GM18499 (cell line): ENCODE data around the gene THSD8.

Experiments
- ATAC-seq: cut with Tn5 transposase; IDR thresholded peaks from one replicate; pipeline ENCODE4 v1.9.1; 2021; ENCODE audit warnings: moderate number of reproducible peaks; ENCODE audit not compliant: insufficient read depth, unreplicated experiment

Gene THSD8

DNA sequence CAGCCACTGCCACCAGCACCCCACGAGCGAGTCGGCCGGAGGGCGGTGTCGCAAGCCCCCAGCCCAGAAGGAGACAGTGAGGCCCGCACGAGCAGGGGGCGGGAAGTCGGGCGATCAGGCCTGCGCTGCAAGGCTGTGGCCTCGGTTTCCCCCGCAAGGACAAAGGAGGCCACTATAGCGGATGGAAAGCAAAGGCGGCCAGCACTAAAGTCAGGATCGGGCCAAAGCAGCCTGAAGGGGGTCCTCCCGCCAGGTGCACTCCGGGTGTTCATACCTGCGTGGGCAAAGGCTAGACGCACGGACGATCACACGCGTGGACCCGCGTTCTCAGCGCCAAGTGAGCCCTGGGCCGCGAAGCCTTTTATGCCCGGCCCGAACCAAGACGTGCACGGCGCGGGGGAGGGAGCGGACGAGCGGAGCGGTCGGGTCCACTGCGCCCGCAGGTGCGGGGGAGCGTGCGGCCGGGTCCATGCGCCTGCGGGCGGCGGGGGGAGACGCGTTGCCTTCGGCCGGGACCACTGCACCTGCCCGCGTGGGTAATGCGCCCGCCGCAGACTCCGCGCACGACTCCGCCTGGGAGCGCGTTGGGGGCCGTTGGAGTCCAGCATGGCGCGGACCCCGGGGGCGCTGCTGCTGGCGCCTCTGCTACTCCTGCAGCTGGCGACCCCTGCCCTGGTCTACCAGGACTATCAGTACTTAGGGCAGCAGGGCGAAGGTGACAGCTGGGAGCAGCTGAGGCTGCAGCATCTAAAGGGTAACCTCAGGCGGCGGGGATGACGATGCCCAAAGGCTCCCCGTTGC lies at the start of gene THSD8, which contains the start of gene PRDX2:
Gene THSD8 (plus strand): TSS at position 604 of the 801 bp plus-strand sequence. CDS start 3 bp downstream, at position 607.
Gene PRDX2 (minus strand): TSS at position 335 of the 801 bp plus-strand sequence. CDS start 539 bp downstream, outside the sequence.
- no peak for ATAC-seq

DNA sequence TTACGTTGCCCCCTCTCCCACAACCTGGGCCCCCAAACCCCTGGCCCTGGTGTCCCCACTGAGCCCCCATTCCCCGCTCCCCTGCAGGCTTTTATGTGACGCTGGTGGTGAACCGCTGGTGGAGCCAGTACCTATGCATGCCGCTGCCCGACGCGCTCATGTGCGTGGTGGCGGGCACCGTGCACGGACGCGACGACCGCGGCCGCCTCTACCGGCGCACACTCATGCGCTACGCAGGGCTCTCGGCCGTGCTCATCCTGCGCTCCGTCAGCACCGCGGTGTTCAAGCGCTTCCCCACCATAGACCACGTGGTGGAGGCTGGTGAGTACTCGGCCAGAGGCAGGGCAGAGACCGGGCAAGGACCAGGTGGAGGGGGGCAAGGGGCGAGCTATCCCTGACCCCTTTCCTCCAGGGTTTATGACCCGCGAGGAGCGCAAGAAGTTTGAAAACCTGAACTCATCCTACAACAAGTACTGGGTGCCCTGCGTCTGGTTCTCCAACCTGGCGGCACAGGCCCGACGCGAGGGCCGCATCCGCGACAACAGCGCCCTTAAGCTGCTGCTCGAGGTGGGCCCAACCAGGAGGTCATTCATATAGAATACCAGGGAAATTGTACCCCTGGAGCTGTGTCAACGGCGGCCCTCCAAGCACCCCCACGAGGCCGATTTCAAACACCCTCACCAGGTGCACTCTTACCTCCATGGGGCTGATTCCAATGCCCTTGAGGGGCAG lies 47.2 kb upstream of the THSD8 start:
- ATAC-seq = no peak

DNA sequence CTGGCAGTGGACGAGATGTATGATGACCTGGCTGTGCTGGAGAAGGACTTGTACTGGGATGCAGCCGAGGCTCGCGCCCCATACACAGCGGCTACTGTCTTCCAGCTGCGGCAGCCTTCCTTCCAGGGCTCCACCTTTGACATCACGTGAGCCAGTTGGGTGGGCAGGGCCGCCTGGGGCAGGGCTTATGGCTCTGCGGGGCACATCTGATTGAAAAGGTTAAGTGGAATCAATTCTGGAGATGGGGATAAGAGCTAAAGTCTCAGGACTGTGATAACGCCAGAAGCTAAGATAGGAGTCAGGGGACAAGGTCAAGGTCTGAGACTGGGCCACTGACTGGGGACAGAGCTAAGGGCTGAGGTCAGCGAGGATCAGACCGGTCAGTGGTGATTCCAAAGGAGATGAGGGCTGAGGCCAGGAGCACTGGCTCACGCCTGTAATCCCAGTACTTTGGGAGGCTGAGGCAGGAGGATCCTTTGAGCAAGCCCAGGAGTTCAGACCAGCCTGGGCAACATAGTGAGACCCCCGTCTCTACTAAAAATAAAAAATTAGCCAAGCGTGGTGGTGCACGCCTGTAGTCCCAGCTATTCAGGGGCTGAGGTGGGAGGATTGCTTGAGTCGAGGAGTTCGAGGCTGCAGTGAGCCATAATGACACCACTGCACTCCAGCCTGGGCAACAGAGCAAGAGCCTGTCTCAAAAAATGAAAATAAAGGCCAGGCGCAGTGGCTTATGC lies 45.6 kb upstream of the THSD8 start:
- ATAC-seq = no peak

DNA sequence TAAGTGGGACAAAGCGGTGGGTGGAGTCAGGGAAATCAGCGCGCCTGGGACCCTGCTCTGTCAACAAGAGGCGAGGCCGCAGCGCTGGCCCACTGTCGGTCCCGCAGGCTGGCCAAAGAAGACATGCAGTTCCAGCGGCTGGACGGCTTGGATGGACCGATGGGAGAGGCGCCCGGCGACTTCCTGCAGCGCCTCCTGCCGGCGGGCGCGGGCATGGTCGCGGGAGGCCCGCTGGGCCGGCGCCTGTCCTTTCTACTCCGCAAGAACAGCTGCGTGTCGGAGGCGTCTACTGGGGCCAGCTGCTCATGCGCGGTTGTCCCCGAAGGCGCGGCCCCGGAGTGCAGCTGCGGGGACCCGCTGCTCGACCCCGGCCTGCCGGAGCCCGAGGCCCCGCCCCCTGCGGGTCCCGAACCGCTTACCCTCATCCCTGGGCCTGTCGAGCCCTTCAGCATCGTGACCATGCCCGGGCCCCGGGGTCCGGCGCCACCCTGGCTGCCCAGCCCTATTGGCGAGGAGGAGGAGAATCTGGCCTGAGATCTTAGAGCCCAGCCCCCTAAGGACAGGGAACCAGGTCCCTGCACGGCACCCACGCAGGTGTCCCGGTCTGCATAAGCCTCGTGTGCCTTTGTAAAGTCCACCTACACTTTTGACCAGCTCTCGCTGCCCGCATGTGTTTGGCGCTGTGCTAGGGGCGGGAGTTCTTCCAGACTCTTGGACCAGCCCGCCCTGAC lies 44.2 kb upstream of the THSD8 start:
- no peak for ATAC-seq

DNA sequence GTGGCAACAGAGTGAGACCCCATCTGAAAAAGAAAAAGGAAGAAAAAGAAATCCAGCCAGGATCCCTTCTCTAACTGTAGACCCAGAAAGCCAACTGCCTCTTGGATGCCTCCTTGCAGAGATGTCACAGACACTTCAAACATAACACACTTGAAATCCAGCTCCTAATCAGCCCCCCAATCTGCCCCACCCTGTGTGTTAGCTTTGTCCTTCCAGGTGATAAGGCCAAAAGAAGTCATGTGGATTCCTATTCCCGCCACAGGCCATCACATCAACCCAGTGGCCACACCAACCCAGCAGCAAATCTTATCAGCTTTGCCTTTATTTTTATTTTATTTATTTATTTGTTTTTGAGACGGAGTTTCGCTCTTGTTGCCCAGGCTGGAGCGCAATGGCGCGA lies 42.2 kb upstream of the THSD8 start:
- ATAC-seq = no peak

DNA sequence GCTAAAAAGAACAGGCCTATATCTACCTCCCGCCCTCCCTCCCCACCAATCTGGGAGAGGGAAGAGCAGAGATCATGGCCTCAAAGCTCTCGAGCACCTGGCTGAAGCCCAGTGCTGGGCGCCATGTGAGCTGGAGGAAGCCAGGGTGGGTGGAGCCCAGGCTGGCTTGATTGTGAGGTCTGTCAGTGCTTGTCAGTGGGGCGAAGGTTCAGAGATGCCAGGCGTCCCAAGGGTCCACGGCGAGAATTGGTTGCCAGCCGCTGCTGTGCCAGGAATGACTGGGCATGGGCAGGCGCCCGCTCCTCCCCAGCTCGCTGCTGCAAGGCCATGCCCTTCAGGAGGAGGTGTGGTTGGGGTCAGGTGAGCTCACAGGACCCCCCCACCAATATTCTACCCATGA lies 38.8 kb upstream of the THSD8 start:
- no peak for ATAC-seq

DNA sequence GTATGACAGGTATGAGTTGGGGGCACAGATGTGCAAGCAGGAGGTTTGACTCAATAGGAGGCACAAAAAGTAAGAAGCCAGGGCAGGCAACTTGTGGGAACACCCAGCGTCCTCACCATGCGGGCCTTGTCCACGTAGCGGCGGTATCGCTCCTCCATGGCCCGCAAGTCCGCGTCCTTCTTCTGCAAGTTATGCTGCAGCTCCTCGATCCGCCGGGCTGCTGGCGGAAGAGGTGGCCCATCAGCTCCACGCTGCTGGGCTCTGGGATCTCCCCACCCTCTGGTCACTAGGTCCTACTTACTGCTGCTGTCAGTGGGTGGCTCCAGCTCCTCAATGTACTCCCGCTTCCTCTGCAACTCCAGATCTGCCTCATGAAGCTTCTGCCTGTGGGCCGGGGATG lies 37.2 kb upstream of the THSD8 start:
- no peak for ATAC-seq

DNA sequence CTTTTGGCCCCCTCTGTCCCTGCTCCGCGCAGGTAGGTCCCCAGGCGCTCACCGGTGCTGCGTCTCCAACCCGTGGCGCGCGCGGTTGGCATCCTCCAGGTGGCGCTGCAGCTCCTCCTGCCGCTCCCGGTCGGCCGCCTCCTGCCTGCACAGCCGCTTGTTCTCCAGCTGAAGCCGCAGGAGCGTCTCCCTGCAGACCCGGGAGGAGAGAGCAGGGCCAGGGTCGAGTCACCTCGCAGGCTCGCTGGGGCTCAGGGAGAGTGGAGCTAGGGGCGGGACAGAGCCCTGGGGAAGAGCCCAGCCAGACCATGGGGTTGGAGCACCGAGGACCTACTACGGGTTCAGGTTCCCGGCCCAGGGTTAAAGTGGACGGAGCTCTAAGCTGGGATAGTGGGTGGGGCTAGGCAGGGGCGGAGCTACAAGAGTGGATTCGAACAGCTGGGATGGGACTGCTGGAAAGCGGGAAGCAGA lies 35.8 kb upstream of the THSD8 start:
- no peak for ATAC-seq

DNA sequence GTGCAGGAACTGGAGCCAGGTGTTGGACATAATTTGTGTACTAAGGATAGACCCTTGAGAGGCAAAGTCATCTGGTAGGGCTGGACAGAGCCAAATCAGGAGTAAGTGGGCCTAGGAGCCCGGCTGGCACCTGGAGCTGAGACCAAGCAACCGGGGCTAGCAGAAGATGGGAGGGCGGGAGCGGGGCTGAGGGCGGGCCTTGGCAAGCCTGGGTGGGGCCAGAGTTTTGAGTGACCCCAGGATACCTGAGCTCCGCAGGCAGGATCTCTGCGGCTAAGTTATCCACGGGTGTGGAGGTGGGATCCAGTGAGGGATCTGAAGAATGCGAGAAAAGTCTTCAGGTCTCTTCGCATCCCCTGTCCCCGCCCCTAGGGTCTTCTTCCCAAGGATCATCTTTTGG lies 34.7 kb upstream of the THSD8 start:
- ATAC-seq = no peak

DNA sequence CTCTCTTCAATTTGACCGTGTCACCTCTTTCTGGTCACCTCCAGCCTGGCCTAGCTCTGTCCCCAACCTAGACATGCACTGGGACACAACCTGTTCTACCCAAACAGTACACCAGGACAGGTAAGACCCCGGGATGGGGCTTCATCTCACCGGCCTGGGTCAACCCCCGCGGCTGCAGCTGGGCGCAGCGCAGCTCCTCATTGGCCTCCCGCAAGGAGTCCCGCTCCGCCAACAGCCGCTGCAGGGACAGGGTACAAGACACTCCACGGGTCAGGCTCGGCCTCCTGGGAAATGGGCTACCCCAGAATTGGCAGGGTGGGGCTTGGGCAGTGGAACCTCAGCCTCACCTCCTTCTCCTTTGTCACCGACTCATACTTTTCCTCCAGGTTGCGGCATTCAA lies 34.2 kb upstream of the THSD8 start:
- no peak for ATAC-seq

DNA sequence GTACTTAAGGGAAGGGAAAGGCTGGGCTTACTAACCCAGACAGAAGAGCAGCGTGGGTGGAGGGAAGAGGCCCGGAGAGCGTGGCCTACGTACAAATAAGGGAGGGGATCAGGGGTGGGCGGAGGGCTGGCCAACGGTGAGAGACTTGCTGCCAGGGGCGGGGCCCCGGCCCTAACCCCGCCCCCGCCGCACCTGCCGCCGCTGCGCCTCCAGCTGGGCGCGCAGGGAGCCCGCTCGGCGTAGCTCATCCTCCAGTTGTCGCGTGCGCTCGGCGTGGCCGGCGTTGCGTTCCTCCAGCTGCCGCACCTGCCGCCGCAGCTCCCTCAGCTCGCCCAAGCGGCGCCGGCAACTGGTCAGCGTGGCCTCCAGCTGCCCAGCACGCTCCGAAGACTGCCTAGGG lies 32.2 kb upstream of the THSD8 start:
- ATAC-seq = no peak

DNA sequence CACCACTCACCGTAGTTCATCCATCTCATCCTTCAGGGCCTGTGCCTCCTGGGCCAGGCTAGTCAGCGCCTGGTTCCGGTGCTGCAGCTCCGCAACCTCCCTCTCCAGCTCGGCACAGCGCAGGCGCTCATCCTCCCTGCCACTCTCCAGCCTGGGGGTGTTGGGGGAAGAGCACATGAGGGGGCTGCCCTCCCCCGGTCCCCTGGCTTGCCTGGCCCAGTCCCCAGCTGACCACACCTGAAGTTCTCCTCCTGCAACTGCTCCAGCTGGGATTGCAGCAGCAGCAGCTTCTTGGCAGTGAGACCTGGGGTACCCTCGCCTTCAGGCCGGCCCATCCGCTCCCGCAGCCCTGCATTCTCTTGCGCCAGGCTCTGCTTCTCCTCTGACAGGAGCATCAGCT lies 30.9 kb upstream of the THSD8 start:
- no peak for ATAC-seq

DNA sequence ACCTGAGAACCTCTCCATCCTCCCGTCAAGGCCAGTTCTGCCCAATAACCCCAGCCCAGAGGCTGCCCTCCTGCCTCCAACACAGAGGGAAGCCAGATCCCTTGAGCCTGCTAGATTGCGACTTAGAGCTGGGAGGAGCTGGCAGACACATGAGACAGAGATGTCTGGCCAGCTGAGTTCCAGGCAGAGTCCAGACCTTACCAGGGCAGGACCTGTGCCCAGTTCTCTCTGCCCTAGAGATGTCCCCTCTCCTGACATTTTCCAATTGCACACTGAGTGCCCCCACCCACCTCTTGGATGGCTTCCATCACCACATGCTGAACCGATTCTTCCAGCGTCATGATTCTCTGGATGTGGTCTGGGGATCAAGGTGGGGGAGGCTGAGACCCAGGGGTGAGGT lies 29.5 kb upstream of the THSD8 start:
- no peak for ATAC-seq

DNA sequence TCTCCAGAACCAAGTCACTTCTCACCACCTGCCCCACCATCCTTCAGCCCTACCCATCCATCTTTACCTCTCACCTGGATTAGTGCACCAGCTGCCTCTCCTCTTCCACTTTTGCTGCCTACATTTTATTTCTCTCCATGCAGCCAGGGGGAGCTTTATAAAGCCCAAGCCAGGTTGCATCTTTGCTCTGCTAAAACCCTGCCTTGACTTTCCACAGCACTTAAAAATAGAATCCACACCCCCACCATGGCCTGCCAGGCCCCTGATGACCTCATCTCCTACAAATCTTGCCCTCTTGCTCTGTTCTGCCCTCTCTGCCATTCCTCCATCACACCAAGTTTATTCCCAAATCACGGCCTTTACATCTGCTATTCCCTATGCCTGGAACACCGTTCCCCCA lies 28.3 kb upstream of the THSD8 start:
- ATAC-seq = no peak

DNA sequence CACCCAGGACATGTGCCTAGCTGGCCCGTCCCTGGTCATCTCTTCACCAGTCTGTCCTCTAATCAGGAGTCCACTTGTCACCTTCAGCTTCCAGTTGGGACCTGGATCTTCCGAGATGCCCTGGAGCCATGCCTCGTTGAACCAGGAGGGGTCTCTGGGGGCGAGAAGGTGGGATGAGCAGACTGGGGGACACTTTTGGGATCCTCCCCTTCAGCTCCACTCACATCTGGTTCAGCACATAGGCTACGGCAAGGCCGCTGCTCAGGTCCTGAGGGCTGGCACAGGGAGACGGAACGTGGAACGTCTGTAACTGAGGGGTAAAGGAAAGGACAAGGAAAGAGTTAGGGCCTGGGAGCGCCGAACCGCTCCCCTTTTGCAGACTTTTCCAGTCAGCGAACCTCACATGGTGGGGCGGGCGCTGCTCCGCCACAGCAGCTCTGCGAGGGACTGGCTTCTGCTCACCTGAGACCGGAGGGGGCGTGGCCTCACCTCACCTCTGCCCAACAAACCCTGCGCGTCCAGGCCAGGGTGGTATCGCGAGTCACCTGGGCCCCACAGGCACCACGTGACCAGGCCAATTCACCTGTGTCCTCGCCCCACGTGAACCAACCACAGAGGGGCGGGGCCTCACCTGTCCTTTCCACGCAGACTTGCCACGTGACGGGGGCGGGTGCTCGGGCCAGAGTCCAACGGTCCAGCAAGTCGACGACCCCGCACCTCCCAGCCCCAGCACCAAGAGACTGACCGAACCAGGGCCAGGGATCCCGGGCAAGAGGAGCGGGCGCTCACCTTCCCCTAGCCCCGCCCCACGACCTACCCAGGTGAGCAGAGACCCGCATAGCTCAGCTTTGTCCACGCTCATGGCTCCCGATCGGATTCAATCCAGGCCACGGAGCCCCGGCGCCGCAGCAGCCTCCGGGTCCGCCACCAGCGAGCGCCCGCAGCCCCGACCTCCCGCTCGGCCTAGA lies 27.0 kb upstream of the THSD8 start, which contains the start of gene HOOK2:
Gene HOOK2 (minus strand): TSS at position 965 of the 968 bp plus-strand sequence. CDS start 103 bp downstream, at position 862.
- ATAC-seq = no peak

DNA sequence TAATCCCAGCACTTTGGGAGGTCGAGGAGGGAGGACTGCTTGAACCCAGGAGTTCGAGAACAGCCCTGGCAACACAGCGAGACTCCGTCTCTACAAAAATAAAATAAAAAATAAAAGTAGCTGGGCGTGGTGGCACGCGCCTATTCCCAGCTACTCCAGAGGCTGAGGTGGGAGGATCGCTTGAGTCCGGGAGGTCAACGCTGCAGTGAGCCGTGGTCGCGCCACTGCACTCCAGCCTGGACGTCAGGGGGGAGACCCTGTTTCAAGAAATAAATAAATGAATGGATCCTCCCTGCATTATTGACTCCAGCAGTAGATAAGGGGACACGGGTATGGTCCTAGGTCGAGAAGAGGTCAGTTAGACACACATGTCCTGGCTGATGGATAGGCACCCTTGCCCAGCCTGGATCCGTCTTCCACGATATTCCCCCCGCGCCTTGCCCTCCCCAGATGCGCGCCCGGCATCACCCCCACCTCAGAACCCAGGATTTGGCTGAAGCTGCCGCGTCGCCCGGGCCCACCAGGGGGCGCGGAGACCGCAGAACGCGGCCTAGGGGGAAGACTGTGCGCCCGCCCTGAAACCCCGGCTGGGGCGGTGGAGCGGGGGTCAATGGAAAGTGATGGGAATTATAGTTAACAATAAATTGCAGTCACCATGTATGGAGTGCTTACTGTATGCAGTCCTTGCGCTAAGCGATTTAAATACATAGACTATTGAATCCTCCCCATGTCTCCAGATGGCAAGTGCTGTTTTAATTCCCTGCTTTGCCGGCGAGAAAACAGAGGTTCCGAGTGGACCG lies 24.5 kb upstream of the THSD8 start:
- no peak for ATAC-seq

DNA sequence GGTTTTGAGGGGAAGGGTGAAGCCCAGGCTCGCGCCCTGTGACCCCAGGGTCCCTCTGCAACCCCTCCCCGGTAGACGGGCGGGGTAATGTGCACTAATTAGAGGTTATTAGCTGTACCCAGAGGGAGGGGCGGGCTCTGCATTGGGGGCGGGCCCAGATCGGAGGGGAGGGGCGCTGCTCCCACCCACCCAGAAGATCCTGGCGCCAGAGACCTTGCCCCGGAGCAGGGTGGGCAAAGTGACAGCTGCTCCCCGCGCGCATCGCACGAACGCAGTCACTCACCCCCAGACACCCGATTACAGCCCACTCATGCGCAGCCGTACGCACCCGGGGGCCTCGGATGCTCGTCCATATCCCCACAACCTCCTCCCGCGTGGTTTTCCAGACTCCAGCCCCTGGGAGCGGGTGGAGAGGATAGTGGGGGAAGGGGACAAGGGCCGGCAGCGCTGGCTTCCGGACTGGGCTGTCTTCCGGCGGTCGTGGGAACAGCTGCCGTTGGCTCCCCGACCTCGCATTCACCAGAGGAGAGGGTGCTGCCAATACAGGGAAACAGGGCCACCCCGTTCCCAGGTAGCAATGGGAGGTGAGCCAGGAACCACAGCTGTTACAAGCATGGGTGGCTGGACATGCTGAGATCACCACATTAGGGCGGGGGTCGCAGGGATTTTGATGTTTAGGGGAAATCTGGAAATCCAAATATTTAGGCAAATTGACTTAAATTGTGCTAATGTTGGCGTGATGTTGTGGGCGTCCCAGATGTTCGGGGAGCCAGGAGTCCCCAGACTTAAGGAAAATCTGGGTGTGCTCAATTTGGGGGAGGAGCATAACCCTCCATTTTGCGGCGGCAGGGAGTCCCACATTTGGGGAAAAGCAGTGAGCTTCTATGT lies 23.6 kb upstream of the THSD8 start:
- no peak for ATAC-seq
